Measurements from ENCODE around the gene TLL2.

GRCh38 chr10:96452494-96453153, 61.1 kb downstream of the TLL2 start:
- TF ChIP-seq, protein P1, sequence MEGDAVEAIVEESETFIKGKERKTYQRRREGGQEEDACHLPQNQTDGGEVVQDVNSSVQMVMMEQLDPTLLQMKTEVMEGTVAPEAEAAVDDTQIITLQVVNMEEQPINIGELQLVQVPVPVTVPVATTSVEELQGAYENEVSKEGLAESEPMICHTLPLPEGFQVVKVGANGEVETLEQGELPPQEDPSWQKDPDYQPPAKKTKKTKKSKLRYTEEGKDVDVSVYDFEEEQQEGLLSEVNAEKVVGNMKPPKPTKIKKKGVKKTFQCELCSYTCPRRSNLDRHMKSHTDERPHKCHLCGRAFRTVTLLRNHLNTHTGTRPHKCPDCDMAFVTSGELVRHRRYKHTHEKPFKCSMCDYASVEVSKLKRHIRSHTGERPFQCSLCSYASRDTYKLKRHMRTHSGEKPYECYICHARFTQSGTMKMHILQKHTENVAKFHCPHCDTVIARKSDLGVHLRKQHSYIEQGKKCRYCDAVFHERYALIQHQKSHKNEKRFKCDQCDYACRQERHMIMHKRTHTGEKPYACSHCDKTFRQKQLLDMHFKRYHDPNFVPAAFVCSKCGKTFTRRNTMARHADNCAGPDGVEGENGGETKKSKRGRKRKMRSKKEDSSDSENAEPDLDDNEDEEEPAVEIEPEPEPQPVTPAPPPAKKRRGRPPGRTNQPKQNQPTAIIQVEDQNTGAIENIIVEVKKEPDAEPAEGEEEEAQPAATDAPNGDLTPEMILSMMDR (conservative IDR thresholded peaks at IDR 0.05; ENCODE audit: low read depth, low read length), result no peak
- TF ChIP-seq EZH2phosphoT487 (IDR thresholded peaks at IDR 0.05; ENCODE audit: borderline replicate concordance, low read length), result no peak
